ENCODE measurements around the gene SCN5A. TPM values are rescaled to one million over a fixed set of nuclear protein-coding genes. Genes with fewer than 3 reads are reported as not detected.

The SCN5A gene
- total RNA-seq, 1 donor from 2014 or later = 239 TPM

DNA sequence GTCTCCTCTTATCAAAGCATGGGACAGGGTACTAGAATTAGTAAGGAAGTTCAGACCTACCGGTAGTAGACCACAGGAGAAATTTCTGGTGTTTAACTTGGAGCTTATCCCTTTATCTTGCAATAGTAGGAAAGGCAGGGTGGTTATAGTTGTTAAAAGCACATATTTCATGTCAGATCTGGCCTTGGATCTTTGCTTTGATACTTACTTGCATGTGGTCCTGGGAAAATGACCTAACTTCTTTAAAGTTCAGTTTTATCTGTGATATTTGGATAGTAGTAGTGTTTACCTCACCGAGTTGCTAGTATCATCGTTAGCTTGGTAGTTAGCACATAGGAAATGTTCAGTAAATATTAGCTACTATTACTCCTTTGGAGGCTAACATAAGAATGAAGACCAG, 137.9 kb downstream of the SCN5A start:
- intact Hi-C loops (cut with micrococcal nuclease) = no loop called here
- TF ChIP-seq, protein P1, sequence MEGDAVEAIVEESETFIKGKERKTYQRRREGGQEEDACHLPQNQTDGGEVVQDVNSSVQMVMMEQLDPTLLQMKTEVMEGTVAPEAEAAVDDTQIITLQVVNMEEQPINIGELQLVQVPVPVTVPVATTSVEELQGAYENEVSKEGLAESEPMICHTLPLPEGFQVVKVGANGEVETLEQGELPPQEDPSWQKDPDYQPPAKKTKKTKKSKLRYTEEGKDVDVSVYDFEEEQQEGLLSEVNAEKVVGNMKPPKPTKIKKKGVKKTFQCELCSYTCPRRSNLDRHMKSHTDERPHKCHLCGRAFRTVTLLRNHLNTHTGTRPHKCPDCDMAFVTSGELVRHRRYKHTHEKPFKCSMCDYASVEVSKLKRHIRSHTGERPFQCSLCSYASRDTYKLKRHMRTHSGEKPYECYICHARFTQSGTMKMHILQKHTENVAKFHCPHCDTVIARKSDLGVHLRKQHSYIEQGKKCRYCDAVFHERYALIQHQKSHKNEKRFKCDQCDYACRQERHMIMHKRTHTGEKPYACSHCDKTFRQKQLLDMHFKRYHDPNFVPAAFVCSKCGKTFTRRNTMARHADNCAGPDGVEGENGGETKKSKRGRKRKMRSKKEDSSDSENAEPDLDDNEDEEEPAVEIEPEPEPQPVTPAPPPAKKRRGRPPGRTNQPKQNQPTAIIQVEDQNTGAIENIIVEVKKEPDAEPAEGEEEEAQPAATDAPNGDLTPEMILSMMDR (IDR thresholded peaks at IDR 0.05; ENCODE audit: borderline replicate concordance) = no peak
- H3K36me3 ChIP-seq = peaks cover 97% of the 10 kb centered on the region

DNA sequence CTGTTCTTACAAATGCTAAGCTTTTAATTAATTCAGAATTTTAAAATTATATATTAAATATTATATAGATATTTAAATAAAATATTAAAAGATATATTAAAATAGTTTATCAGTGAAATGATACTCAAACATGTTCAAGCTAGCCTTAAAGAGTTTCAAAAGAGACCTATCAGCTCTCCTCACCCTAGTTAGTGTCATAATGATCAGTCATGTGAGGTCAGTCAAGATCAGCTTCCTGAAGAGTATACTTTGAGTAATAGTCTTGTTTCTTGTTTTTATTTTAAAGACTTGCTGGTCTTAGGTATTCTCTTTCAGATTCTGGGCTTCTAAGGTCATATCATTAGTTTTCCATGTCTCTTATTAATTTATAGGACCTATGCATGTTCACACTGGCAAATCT, 138.9 kb downstream of the SCN5A start:
- TF ChIP-seq, protein P1 (IDR thresholded peaks at IDR 0.05; ENCODE audit: borderline replicate concordance) = no peak
- Histone ChIP-seq H3K4me1 (peaks cover 4% of the 10 kb centered on the region), H3K36me3 (peaks cover 96% of the 10 kb centered on the region), H3K27me3 (ENCODE audit: low read depth) (no peaks in the 10 kb centered on the region), H3K27ac (replicated peaks) (peak overlapping the region; percentile 4), H3K9me3 (replicated peaks) (no peaks in the 10 kb centered on the region), H3K4me3 (no peak overlapping the region)
- intact Hi-C loops (cut with micrococcal nuclease) = no loop called here
- DNase-seq = no peak

More for the DNA sequence above, 137.9 kb downstream of the SCN5A start:
- Histone ChIP-seq H3K4me1 (no peaks in the 10 kb centered on the region), H3K4me3 (no peak overlapping the region), H3K27me3 (ENCODE audit: low read depth) (no peaks in the 10 kb centered on the region), H3K9me3 (replicated peaks) (peaks cover 4% of the 10 kb centered on the region), H3K27ac (replicated peaks) (peak overlapping the region; percentile 4)
- no peak for DNase-seq

DNA sequence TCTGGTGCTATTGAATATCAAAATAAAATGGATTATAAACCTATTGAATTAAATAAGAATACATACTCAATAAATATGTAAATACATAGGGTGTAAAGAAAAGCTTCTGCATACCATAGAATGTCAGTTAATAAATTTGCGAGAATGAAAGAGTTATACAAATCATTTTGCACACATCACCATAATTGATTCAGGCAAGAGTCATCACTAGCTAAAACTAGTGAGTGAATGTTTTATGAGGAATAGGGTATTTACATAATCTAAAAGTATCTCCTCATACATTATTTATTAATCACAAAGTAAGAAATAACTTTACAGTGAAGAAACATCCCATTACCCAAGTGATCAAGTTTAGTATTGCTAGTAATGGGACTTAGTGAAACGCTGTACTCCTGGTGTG, 139.8 kb downstream of the SCN5A start:
- H3K27ac ChIP-seq (replicated peaks) = no peak overlapping the region
- TF ChIP-seq, protein P1 (IDR thresholded peaks at IDR 0.05; ENCODE audit: borderline replicate concordance) = no peak
- H3K27me3 ChIP-seq (ENCODE audit: low read depth) = no peaks in the 10 kb centered on the region
- H3K4me1 ChIP-seq = peaks cover 13% of the 10 kb centered on the region
- no peak for DNase-seq
- peaks cover 96% of the 10 kb centered on the region for H3K36me3 ChIP-seq
- H3K4me3 ChIP-seq = no peak overlapping the region
- no peaks in the 10 kb centered on the region for H3K9me3 ChIP-seq (replicated peaks)
- intact Hi-C loops (cut with micrococcal nuclease) = no loop called here

DNA sequence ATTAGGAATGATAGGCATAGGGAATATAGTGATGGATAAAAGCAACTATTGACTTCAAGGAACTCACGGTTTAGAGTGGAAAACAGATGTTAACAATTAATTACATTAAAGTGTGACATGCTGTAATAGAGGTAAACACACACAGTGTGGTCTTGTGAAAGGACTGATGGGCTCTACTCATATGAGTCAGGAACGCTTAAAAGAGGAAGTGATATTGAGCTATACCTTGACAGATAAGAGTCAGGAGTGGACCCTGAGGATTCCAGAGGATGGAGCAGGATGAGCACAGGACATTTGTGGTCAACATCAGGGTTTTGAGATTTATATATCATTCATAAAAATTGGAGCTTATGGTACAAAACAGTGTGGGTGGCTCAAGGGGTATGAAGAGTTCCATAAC, 142.4 kb downstream of the SCN5A start:
- no peak for DNase-seq
- Histone ChIP-seq H3K4me1 (peaks cover 31% of the 10 kb centered on the region), H3K9me3 (replicated peaks) (no peaks in the 10 kb centered on the region), H3K27ac (replicated peaks) (no peak overlapping the region), H3K36me3 (peaks cover 94% of the 10 kb centered on the region), H3K27me3 (ENCODE audit: low read depth) (no peaks in the 10 kb centered on the region), H3K4me3 (no peak overlapping the region)
- intact Hi-C loops (cut with micrococcal nuclease) = no loop called here
- TF ChIP-seq, protein P1 (IDR thresholded peaks at IDR 0.05; ENCODE audit: borderline replicate concordance) = no peak

DNA sequence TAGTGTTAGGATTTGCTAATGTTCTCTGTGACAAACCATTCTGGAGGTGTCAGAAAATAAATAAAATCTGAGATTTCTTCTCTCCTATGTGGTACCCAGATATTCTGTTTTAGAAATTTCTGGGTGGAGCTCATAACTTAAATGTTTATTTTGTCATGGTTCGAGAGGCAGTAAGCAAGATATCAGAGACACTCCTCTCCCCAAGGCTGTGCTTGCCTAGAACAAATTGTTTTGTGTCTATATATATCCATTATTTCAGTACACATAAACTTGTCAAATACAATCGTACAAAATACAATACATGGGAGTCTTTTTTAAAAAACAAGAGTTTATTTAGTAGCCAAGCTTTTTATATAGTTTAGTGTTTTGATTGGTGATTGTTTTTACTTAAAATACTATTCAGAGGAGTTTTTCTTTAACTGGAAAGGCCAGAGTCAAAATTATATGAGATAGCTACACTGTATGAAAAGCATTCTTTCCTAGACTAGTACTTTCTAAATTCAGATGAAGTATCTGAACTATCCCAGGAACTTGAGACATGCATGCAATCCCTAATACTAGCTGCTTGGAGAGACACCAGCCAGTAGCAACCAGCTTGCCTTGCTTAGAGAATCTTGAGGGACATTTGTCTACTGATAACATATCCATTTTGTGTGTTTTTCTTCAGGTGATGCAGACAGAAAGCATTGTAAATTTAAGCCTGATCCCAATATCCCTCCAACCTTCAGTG, 148.6 kb downstream of the SCN5A start:
- DNase-seq = no peak
- TF ChIP-seq, protein P1 (IDR thresholded peaks at IDR 0.05; ENCODE audit: borderline replicate concordance) = no peak
- Histone ChIP-seq H3K4me3 (no peak overlapping the region), H3K27me3 (ENCODE audit: low read depth) (no peaks in the 10 kb centered on the region), H3K9me3 (replicated peaks) (no peaks in the 10 kb centered on the region), H3K27ac (replicated peaks) (peak overlapping the region; percentile 85), H3K4me1 (peaks cover 78% of the 10 kb centered on the region), H3K36me3 (peaks cover 44% of the 10 kb centered on the region)
- intact Hi-C loops (cut with micrococcal nuclease) = no loop called here

Other genes with a start within 250 kb of the SCN5A start
- 5.5 TPM for gene ACVR2B, start 195.8 kb downstream of the SCN5A start, total RNA-seq
- gene EXOG, start 153.3 kb downstream of the SCN5A start, total RNA-seq = 27.9 TPM
- 0.19 TPM for gene SCN10A, start 166.5 kb upstream of the SCN5A start, total RNA-seq

Measured in left ventricle myocardium inferior (tissue), 1 donor.